Tibial nerve (tissue), 4 donors: Measurements from ENCODE around the gene UQCR10. TPM values are rescaled to one million over a fixed set of nuclear protein-coding genes. Genes with fewer than 3 reads are reported as not detected.

Experiments
- DNase-seq, 2 donors: peaks; one replicate each; pipeline ENCODE4 v3.0.0-alpha.2; 2019; ENCODE audit warnings: low spot score in 2 of 2
- H3K27ac ChIP-seq, 4 donors: fragments of 200-600 bp; sonication (generic) in 3 of 4; one replicate each; pipeline ENCODE4 v1.5.1; 2017 to 2019; ENCODE audit warnings: mild to moderate bottlenecking in 1 of 4
- H3K27me3 ChIP-seq, 2 donors: fragments of 200-600 bp; sonication (generic) in 1 of 2; one replicate each; pipeline versions ENCODE4 v1.5.1 to v1.6.0; 2017 to 2019
- H3K36me3 ChIP-seq, 3 donors: fragments of 200-600 bp; sonication (generic); one replicate each; pipeline ENCODE4 v1.5.1; 2018 to 2019
- H3K4me1 ChIP-seq, 4 donors: fragments of 200-600 bp; sonication (generic) in 3 of 4; one replicate each; pipeline ENCODE4 v1.5.1; 2017 to 2019
- H3K4me3 ChIP-seq, 4 donors: fragments of 200-600 bp; sonication (generic) in 3 of 4; one replicate each; pipeline ENCODE4 v1.5.1; 2017 to 2019; ENCODE audit warnings: mild to moderate bottlenecking in 1 of 4, moderate library complexity in 1 of 4
- H3K9me3 ChIP-seq, 4 donors: fragments of 200-600 bp; sonication (generic) in 3 of 4; one replicate each; pipeline ENCODE4 v1.5.1; 2017 to 2019
- CTCF ChIP-seq, 5 experiments: fragments of 200-600 bp in 3 of 5; fragments of 450-650 bp in 2 of 5; sonication (generic) in 3 of 5; IDR thresholded peaks; one replicate each; pipeline ENCODE4 v1.5.1; 2016 to 2019; ENCODE audit warnings: antibody characterized with exemption in 5 of 5, mild to moderate bottlenecking in 3 of 5, moderate library complexity in 2 of 5
- EP300 ChIP-seq, 2 donors: sonication (generic); formaldehyde crosslinking; IDR thresholded peaks; one replicate each; pipeline ENCODE4 v1.6.1; 2017; ENCODE audit warnings: antibody characterized with exemption in 2 of 2, mild to moderate bottlenecking in 1 of 2
- POLR2A ChIP-seq, 2 donors: fragments of 450-650 bp; IDR thresholded peaks; one replicate each; pipeline ENCODE4 v1.6.1; 2017; ENCODE audit warnings: antibody characterized with exemption in 2 of 2, mild to moderate bottlenecking in 2 of 2, moderate library complexity in 2 of 2
- WGBS, 2 donors: methylation state at CpG; one replicate each; pipeline ENCODE4 v1.1.5; 2018; 5-methylcytosine and 5-hydroxymethylcytosine counted together
- small RNA-seq: library from RNA; depleted of rRNA; stranded (forward); fragments of <200 nt; gene quantifications from one replicate; pipeline ENCODE3, GENCODE V24; 2016
- total RNA-seq, 4 donors: library from RNA; depleted of rRNA; stranded (reverse); fragments of >200 nt; gene quantifications; one replicate each; pipeline ENCODE4 v1.1.0, GENCODE V29; 2016

The UQCR10 gene
- total RNA-seq, 4 donors from 2014 or later = 30.4 to 56.7 (median 35.5) TPM

- 42 to 51% methylated on average over 2 of the region's 2 CpGs for WGBS, 2 donors
- no peak for DNase-seq
- Histone ChIP-seq H3K4me1 (peaks cover 0 to 6% (median 3%) of the 10 kb centered on the region in 4 donors), H3K36me3 (peaks cover 0 to 99% (median 6%) of the 10 kb centered on the region in 3 donors), H3K4me3 (no peak overlapping the region), H3K27ac (no peak overlapping the region), H3K9me3 (no peaks in the 10 kb centered on the region), H3K27me3 (no peaks in the 10 kb centered on the region)
- no peak for TF ChIP-seq POLR2A (IDR thresholded peaks at IDR 0.05)
- TF ChIP-seq CTCF (IDR thresholded peaks at IDR 0.05) = no peak
- TF ChIP-seq EP300 (IDR thresholded peaks at IDR 0.05) = no peak
These were observed 49.0 kb downstream of the UQCR10 start for GRCh38 chr22:29816128-29816527.

GRCh38 chr22:29816539-29816938, 49.4 kb downstream of the UQCR10 start:
- H3K36me3 ChIP-seq = peaks cover 0 to 99% (median 6%) of the 10 kb centered on the region in 3 donors
- H3K4me3 ChIP-seq = no peak overlapping the region
- H3K27ac ChIP-seq = no peak overlapping the region
- H3K4me1 ChIP-seq = peaks cover 0 to 7% (median 3%) of the 10 kb centered on the region in 4 donors
- no peaks in the 10 kb centered on the region for H3K9me3 ChIP-seq
- DNase-seq = no peak
- no peak for TF ChIP-seq CTCF (IDR thresholded peaks at IDR 0.05)
- TF ChIP-seq EP300 (IDR thresholded peaks at IDR 0.05) = no peak
- WGBS, 2 donors = 72 to 77% methylated on average over 6 of the region's 6 CpGs
- H3K27me3 ChIP-seq = no peaks in the 10 kb centered on the region

- Histone ChIP-seq H3K4me1 (peaks cover 0 to 12% (median 3%) of the 10 kb centered on the region in 4 donors), H3K27me3 (no peaks in the 10 kb centered on the region), H3K27ac (no peak overlapping the region), H3K4me3 (no peak overlapping the region), H3K36me3 (peaks cover 0 to 99% (median 6%) of the 10 kb centered on the region in 3 donors), H3K9me3 (no peaks in the 10 kb centered on the region)
- DNase-seq = no peak
- WGBS, 2 donors = 91 to 93% methylated on average over 2 of the region's 2 CpGs
- TF ChIP-seq CTCF (IDR thresholded peaks at IDR 0.05) (no peak), POLR2A (IDR thresholded peaks at IDR 0.05) (no peak), EP300 (IDR thresholded peaks at IDR 0.05) (no peak)
These were observed 49.8 kb downstream of the UQCR10 start for GRCh38 chr22:29816980-29817379.

DNA sequence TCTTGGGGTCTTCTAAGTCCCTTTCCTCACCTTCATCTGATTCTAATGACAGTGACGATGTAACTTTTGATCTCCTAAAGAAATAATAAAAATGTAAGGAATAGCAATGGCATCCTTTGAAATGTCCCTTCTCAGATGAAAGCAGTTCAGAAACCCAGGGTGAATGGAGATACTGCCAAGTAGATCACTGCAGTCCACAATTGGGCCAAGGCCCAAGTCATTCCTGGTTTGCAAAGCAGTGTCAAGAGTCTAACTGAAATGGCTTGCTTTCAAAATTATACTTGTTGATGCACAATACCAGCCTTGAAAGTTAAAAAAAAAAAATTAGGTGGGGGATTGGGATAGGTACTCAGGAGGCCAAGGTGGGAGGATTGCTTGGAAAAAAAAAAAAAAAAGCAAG, 50.6 kb downstream of the UQCR10 start:
- no peaks in the 10 kb centered on the region for H3K9me3 ChIP-seq
- H3K36me3 ChIP-seq = peaks cover 0 to 99% (median 6%) of the 10 kb centered on the region in 3 donors

DNA sequence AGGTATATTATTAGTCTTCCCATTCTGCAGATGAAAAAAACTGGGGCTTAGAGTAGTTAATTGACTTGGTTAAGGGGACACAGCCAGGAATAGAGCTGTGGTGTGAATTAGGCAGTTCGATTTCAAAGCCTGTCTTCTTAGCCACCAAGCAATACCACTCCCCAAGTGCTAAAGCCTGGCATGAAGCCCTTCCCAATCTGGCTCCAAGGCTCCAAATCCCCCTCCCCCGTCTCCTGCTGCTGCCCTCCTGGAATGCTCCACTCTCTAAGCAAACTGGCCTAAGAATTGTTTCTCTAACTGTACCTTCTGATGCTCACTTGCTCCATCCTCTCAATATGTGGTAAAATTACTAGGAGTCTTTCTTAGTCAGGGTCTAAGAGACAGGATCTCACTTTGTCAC, 52.3 kb downstream of the UQCR10 start:
- Histone ChIP-seq H3K9me3 (no peaks in the 10 kb centered on the region), H3K4me1 (peaks cover 0 to 14% (median 3%) of the 10 kb centered on the region in 4 donors), H3K36me3 (peaks cover 0 to 99% (median 0%) of the 10 kb centered on the region in 3 donors), H3K27me3 (no peaks in the 10 kb centered on the region), H3K4me3 (no peak overlapping the region), H3K27ac (no peak overlapping the region)
- TF ChIP-seq EP300 (IDR thresholded peaks at IDR 0.05) (no peak), CTCF (IDR thresholded peaks at IDR 0.05) (no peak), POLR2A (IDR thresholded peaks at IDR 0.05) (no peak)
- DNase-seq = no peak
- 70 to 100% methylated on average over 2 of the region's 2 CpGs for WGBS, 2 donors

More for the DNA sequence above, 50.6 kb downstream of the UQCR10 start:
- H3K4me3 ChIP-seq = no peak overlapping the region
- no peak for DNase-seq
- peaks cover 0 to 14% (median 3%) of the 10 kb centered on the region in 4 donors for H3K4me1 ChIP-seq
- WGBS, 2 donors = 94 to 97% methylated on average over 1 of the region's 1 CpG
- no peaks in the 10 kb centered on the region for H3K27me3 ChIP-seq
- TF ChIP-seq EP300 (IDR thresholded peaks at IDR 0.05) = no peak
- no peak for TF ChIP-seq POLR2A (IDR thresholded peaks at IDR 0.05)
- TF ChIP-seq CTCF (IDR thresholded peaks at IDR 0.05) = no peak
- no peak overlapping the region for H3K27ac ChIP-seq

Small RNAs within 50 kb of the gene (small RNA-seq; reads per million reads assigned to genes)
- not detected for gene RF00019

Other genes with a start within 250 kb of the UQCR10 start
- gene THOC5, start 213.6 kb upstream of the UQCR10 start, total RNA-seq = 10 to 100 TPM; 31.2 to 65.9 (median 50.3) TPM
- gene NIPSNAP1, start 186.3 kb upstream of the UQCR10 start, total RNA-seq = 10 to 100 TPM in 3 of 4 donors, 1 to 10 TPM in 1; 9.0 to 38.5 (median 11.8) TPM
- gene NF2, start 163.7 kb upstream of the UQCR10 start, total RNA-seq = 10 to 100 TPM; 24.9 to 39.0 (median 28.8) TPM
- under 1 TPM in 1 of 4 donors, not detected in 3; 0.20 TPM for gene CABP7, start 47.4 kb upstream of the UQCR10 start, total RNA-seq
- gene ZMAT5, start 362 bp upstream of the UQCR10 start, total RNA-seq = 10 to 100 TPM; 22.1 to 29.3 (median 26.6) TPM
- 10 to 100 TPM; 30.4 to 45.3 (median 40.9) TPM for gene ASCC2, start 70.9 kb downstream of the UQCR10 start, total RNA-seq
- gene MTMR3, start 115.8 kb downstream of the UQCR10 start, total RNA-seq = 10 to 100 TPM; 56.1 to 91.2 (median 74.5) TPM